AG09319 (cell line): ENCODE results near the gene OLFML2A.
A peak's percentile ranks its signal among the peaks of the same experiment; 100 is the strongest.

ENCODE experiments used
- DNase-seq: peaks from one replicate; pipeline ENCODE4 v3.0.0-alpha.2; 2010; ENCODE audit warnings: low read depth; ENCODE audit errors: extremely low read depth
- TF ChIP-seq, protein P1 (sequence below): IDR thresholded peaks from 2 replicates; pipeline ENCODE4 v1.5.1; 2011; ENCODE audit warnings: low read depth, mild to moderate bottlenecking, inconsistent platforms, low read length, moderate library complexity

OLFML2A gene

DNA sequence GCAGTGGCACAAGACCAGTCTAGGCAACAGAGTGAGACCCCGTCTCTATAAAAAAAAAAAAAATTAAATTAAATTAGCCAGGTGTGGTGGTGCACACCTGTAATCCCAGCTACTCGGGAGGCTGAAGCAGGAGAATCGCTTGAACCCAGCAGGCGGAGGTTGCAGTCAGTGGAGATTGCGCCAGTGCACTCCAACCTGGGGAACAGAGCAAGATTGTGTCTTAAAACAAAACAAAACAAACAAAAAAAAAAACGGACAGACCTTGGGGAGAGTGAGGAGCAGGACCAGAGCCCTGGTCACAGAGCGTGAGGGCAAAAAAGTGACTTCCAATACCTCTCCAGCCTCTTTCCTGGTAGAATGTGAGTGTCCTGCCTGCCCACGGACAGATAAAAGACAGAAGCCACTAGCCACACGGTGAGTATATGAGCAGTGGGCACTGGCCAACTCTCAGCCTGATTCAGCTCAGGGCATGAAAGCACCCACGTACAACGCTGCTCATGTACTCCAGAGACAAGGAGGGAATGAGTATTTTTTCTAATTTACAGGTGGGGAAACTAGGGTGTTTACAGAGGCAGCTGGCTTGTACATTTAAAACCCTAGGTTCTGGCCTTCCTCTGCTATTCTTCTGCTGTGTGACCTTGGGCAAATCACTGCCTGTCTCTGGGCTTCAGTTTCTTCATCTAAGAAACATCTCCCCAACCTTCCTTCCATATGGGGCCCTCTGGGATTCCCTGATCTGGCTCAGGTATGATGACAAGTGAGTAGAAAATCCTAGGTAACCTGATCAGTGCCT lies 1.8 kb downstream of the OLFML2A start:
- TF ChIP-seq, protein P1, sequence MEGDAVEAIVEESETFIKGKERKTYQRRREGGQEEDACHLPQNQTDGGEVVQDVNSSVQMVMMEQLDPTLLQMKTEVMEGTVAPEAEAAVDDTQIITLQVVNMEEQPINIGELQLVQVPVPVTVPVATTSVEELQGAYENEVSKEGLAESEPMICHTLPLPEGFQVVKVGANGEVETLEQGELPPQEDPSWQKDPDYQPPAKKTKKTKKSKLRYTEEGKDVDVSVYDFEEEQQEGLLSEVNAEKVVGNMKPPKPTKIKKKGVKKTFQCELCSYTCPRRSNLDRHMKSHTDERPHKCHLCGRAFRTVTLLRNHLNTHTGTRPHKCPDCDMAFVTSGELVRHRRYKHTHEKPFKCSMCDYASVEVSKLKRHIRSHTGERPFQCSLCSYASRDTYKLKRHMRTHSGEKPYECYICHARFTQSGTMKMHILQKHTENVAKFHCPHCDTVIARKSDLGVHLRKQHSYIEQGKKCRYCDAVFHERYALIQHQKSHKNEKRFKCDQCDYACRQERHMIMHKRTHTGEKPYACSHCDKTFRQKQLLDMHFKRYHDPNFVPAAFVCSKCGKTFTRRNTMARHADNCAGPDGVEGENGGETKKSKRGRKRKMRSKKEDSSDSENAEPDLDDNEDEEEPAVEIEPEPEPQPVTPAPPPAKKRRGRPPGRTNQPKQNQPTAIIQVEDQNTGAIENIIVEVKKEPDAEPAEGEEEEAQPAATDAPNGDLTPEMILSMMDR, result no peak
- no peak for DNase-seq

- DNase-seq, result peak; percentile 85
- TF ChIP-seq, protein P1, result no peak
Measured at GRCh38 chr9:124779368-124780059, 2.6 kb downstream of the OLFML2A start.

DNA sequence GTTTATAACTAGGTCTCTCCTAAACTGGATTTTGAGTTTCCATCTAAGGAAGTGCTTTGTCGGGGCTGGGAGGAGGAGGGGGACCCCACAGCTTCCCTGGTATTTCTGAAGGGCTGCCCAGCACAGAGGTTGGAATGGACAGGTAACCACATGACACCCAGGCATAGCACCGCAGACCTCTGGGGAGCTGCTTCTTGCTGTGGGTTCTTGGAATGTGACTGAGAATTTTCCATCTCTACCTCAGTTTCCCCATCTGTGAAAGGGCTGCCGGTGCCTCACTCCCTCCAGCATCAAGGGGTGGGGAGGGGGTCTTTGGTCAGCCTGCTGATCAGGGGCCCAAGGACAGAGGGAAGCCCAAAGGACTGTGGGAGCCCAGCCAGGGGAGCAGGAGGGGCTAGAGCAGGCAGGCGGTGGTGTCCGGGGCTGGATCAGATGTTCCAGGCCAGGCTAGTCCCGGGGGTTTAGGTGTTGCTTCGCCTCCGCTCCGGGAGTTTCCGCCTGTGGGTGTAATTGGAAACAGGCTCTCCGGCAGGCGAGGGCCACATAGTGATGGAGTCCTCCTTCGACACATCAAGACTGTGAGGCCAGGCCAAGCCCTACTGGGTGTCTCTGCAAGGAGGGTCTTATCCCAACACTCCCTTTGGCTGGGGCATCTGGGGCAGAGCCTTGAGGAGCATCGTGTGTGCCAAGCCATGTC lies 3.3 kb downstream of the OLFML2A start:
- TF ChIP-seq, protein P1, result no peak
- no peak for DNase-seq

DNA sequence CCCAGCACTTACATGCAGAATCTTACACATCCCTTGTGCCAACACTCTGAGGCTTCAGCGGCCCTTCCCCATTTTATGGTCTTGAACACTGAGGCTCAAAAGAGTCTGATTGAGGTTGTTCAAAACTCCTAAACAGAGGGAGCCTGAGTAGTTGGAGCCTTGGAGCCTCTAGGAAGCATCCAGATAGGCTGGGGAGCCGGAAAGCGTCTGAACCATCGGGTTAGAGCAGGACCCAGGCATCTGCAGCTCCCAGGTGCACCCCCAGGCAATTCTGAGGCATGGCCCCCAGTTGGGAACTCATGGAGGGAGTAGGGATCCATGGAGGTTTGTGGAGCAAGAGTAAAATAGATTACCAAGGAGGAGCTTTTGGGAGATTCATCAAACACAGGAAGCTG lies 3.8 kb downstream of the OLFML2A start:
- TF ChIP-seq, protein P1, result no peak
- no peak for DNase-seq

- TF ChIP-seq, protein P1, result no peak
- DNase-seq, result no peak
Measured at GRCh38 chr9:124781967-124782660, 5.2 kb downstream of the OLFML2A start.

- DNase-seq, result no peak
- TF ChIP-seq, protein P1, result no peak
Measured at GRCh38 chr9:124782661-124783574, 6.0 kb downstream of the OLFML2A start.
